SK-N-SH treated with all-trans-retinoic acid at 6 μM for 48 hours (cell line): ENCODE measurements around the gene PBX3.

Experiments
- ATAC-seq: fragments of 200-7000 bp; cut with Tn5 transposase; 3 replicates; pipeline ENCODE4 v1.9.1; 2020; ENCODE audit warnings: mild to moderate bottlenecking, moderate library complexity
- ARNTL ChIP-seq: fragments of 450-650 bp; formaldehyde crosslinking; IDR thresholded peaks from 2 replicates; pipeline ENCODE4 v1.5.0; 2020; ENCODE audit warnings: low read depth, mild to moderate bottlenecking, moderate library complexity, borderline replicate concordance
- CREB5 ChIP-seq: fragments of 250-450 bp; sonication (Bioruptor Pico); IDR thresholded peaks from 2 replicates; pipeline ENCODE4 v1.5.1; 2020; ENCODE audit warnings: low read depth, mild to moderate bottlenecking, moderate library complexity
- CSDC2 ChIP-seq: fragments of 250-450 bp; sonication (Bioruptor Pico); IDR thresholded peaks from 2 replicates; pipeline ENCODE4 v1.5.0; 2020; ENCODE audit warnings: mild to moderate bottlenecking, moderate library complexity
- CSRNP3 ChIP-seq: fragments of 250-450 bp; sonication (Bioruptor Pico); IDR thresholded peaks from 2 replicates; pipeline ENCODE4 v1.5.1; 2021; ENCODE audit warnings: mild to moderate bottlenecking, moderate library complexity
- ESRRG ChIP-seq: fragments of 250-450 bp; sonication (Bioruptor Pico); IDR thresholded peaks from 2 replicates; pipeline ENCODE4 v1.6.1; 2021; ENCODE audit warnings: mild to moderate bottlenecking
- ISL1 ChIP-seq: fragments of 250-450 bp; sonication (Bioruptor Pico); IDR thresholded peaks from 2 replicates; pipeline ENCODE4 v2.1.2; 2022; ENCODE audit warnings: mild to moderate bottlenecking, moderate library complexity
- OSR1 ChIP-seq: fragments of 250-450 bp; sonication (Bioruptor Pico); IDR thresholded peaks from 2 replicates; pipeline ENCODE4 v1.8.0; 2022; ENCODE audit warnings: moderate library complexity, mild to moderate bottlenecking, inconsistent platforms
- PATZ1 ChIP-seq: fragments of 250-450 bp; sonication (Bioruptor Pico); IDR thresholded peaks from 2 replicates; pipeline ENCODE4 v1.8.0; 2020; ENCODE audit warnings: mild to moderate bottlenecking, moderate library complexity, borderline replicate concordance
- POU6F1 ChIP-seq: fragments of 250-450 bp; sonication (Bioruptor Pico); IDR thresholded peaks from 2 replicates; pipeline ENCODE4 v1.8.0; 2021; ENCODE audit warnings: low read depth, mild to moderate bottlenecking, moderate library complexity, borderline replicate concordance
- PPARA ChIP-seq: fragments of 250-450 bp; sonication (Bioruptor Pico); IDR thresholded peaks from 2 replicates; pipeline ENCODE4 v1.5.0; 2020; ENCODE audit warnings: mild to moderate bottlenecking, borderline replicate concordance
- RARB ChIP-seq: fragments of 250-450 bp; sonication (Bioruptor Pico); IDR thresholded peaks from 2 replicates; pipeline ENCODE4 v1.8.0; 2021; ENCODE audit warnings: mild to moderate bottlenecking, moderate library complexity
- SNAI2 ChIP-seq: fragments of 250-450 bp; sonication (Bioruptor Pico); IDR thresholded peaks from 2 replicates; pipeline ENCODE4 v1.5.0; 2020; ENCODE audit warnings: mild to moderate bottlenecking, moderate library complexity
- TCF4 ChIP-seq: fragments of 250-450 bp; sonication (Bioruptor Pico); IDR thresholded peaks from 2 replicates; pipeline ENCODE4 v1.8.0; 2021; ENCODE audit warnings: mild to moderate bottlenecking, moderate library complexity, borderline replicate concordance
- TOX ChIP-seq: fragments of 250-450 bp; sonication (Bioruptor Pico); IDR thresholded peaks from 2 replicates; pipeline ENCODE4 v1.8.0; 2021; ENCODE audit warnings: mild to moderate bottlenecking, moderate library complexity, borderline replicate concordance
- TSHZ2 ChIP-seq: fragments of 250-450 bp; sonication (Bioruptor Pico); IDR thresholded peaks from 2 replicates; pipeline ENCODE4 v1.5.0; 2020; ENCODE audit warnings: mild to moderate bottlenecking, moderate library complexity
- ZC3H10 ChIP-seq: fragments of 250-450 bp; sonication (Bioruptor Pico); IDR thresholded peaks from 2 replicates; pipeline ENCODE4 v1.5.1; 2021; ENCODE audit warnings: mild to moderate bottlenecking, moderate library complexity
- ZFP3 ChIP-seq: fragments of 250-450 bp; sonication (Bioruptor Pico); IDR thresholded peaks from 2 replicates; pipeline ENCODE4 v1.5.0; 2020; ENCODE audit warnings: mild to moderate bottlenecking, moderate library complexity
- ZFP30 ChIP-seq: fragments of 450-650 bp; formaldehyde crosslinking; IDR thresholded peaks from 2 replicates; pipeline ENCODE4 v1.5.0; 2022; ENCODE audit warnings: mild to moderate bottlenecking, moderate library complexity
- ZNF565 ChIP-seq: fragments of 450-650 bp; formaldehyde crosslinking; conservative IDR thresholded peaks from 2 replicates; pipeline ENCODE4 v1.5.0; 2020; ENCODE audit warnings: low read depth, mild to moderate bottlenecking, moderate library complexity

The PBX3 gene

GRCh38 chr9:125887172-125887571 is 140.0 kb downstream of the PBX3 start:
- ATAC-seq: peak; percentile 10; the same call in 2 of the 3 replicates
- TF ChIP-seq TOX (CRISPR knock-in tag): no peak

GRCh38 chr9:125888211-125888610 is 141.0 kb downstream of the PBX3 start:
- TF ChIP-seq CREB5: peak; percentile 66
- peak; percentile 69; the same call in 1 of the 2 replicates for TF ChIP-seq PATZ1 (CRISPR knock-in tag)
- TF ChIP-seq TSHZ2 (CRISPR knock-in tag): 0 out of 2 replicates have a peak, but pooled peaks have one; percentile 18
- TF ChIP-seq CSDC2 (CRISPR knock-in tag): no peak
- TF ChIP-seq ZC3H10 (CRISPR knock-in tag): no peak
- TF ChIP-seq TOX (CRISPR knock-in tag): no peak
- TF ChIP-seq ISL1 (CRISPR knock-in tag): peak; percentile 68
- TF ChIP-seq RARB (CRISPR knock-in tag): no peak; the same call in 1 of the 2 replicates
- TF ChIP-seq POU6F1: 0 out of 2 replicates have a peak, but pooled peaks have one; percentile 26
- TF ChIP-seq ESRRG: no peak
- no peak for TF ChIP-seq PPARA (CRISPR knock-in tag)
- no peak for TF ChIP-seq OSR1 (CRISPR knock-in tag)
- no peak for TF ChIP-seq ZFP3
- peak; percentile 73 for ATAC-seq

GRCh38 chr9:125889112-125889475 is 141.9 kb downstream of the PBX3 start:
- ATAC-seq: peak; percentile 31
- no peak for TF ChIP-seq ARNTL (CRISPR knock-in tag)
- TF ChIP-seq ZFP3: no peak
- TF ChIP-seq TCF4 (CRISPR knock-in tag): no peak
- no peak for TF ChIP-seq ZFP30 (CRISPR knock-in tag)
- no peak for TF ChIP-seq POU6F1
- TF ChIP-seq OSR1 (CRISPR knock-in tag): no peak
- no peak for TF ChIP-seq TSHZ2 (CRISPR knock-in tag)
- TF ChIP-seq SNAI2: no peak
- no peak for TF ChIP-seq ZNF565 (CRISPR knock-in tag)
- TF ChIP-seq PPARA (CRISPR knock-in tag): no peak
- TF ChIP-seq CSDC2 (CRISPR knock-in tag): no peak
- TF ChIP-seq CSRNP3 (CRISPR knock-in tag): no peak
